Loucy (cell line): Measurements from ENCODE around the gene CUL2.

ENCODE experiments used
- EZH2phosphoT487 ChIP-seq: fragments of 200-600 bp; IDR thresholded peaks from 2 replicates; pipeline ENCODE4 v1.6.1; 2018; ENCODE audit warnings: antibody characterized with exemption, mild to moderate bottlenecking, moderate library complexity, borderline replicate concordance
- TF ChIP-seq, protein P1 (sequence below): fragments of 200-600 bp; sonication (generic); conservative IDR thresholded peaks from 2 replicates; pipeline ENCODE4 v1.5.1; 2014; ENCODE audit warnings: mild to moderate bottlenecking, antibody characterized with exemption, low read length

DNA sequence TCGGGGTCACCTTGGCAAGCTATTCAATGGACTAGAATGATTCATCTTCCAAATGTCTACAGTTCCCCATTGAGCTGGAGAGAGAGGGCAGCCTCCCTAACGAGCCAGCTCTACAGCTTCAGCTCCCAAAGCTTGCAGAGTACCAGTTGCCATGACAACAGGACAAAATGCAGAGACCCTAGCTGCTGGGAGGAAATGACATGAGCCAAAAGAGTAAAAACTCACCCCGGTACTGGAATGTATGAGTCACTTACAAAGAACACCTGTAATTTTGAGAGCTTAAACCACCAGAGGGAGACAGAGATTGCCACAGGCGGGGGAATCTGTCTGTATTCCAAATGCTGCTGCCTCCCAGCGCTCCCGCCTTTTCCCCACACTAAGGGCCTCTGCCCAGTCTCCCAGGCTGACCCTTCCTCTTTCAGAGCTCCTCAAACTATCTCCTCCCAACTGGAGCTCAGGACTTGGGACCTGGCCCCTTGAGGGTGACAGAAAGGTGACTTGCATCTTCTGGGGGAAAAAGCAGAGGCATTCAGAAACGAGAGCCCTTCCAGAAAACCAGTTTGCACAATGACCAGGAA lies 95.5 kb downstream of the CUL2 start:
- TF ChIP-seq EZH2phosphoT487: no peak
- TF ChIP-seq, protein P1, sequence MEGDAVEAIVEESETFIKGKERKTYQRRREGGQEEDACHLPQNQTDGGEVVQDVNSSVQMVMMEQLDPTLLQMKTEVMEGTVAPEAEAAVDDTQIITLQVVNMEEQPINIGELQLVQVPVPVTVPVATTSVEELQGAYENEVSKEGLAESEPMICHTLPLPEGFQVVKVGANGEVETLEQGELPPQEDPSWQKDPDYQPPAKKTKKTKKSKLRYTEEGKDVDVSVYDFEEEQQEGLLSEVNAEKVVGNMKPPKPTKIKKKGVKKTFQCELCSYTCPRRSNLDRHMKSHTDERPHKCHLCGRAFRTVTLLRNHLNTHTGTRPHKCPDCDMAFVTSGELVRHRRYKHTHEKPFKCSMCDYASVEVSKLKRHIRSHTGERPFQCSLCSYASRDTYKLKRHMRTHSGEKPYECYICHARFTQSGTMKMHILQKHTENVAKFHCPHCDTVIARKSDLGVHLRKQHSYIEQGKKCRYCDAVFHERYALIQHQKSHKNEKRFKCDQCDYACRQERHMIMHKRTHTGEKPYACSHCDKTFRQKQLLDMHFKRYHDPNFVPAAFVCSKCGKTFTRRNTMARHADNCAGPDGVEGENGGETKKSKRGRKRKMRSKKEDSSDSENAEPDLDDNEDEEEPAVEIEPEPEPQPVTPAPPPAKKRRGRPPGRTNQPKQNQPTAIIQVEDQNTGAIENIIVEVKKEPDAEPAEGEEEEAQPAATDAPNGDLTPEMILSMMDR: peak; percentile 83
